HepG2 (cell line): ENCODE results near the gene MPC1. TPM values are rescaled to one million over a fixed set of nuclear protein-coding genes. Genes with fewer than 3 reads are reported as not detected.
A peak's percentile ranks its signal among the peaks of the same experiment; 100 is the strongest.

Experiments
- AGO2 ChIP-seq: fragments of 200-400 bp; formaldehyde crosslinking; optimal IDR thresholded peaks from 2 replicates; pipeline ENCODE3; 2017; ENCODE audit warnings: mild to moderate bottlenecking, low read depth, low read length, moderate library complexity
- ELF4 ChIP-seq: sonication (generic); formaldehyde crosslinking; IDR thresholded peaks from 2 replicates; pipeline ENCODE4 v1.5.0; 2020; ENCODE audit warnings: missing genetic modification reagents, mild to moderate bottlenecking, moderate library complexity, borderline replicate concordance
- MTA3 ChIP-seq: sonication (generic); formaldehyde crosslinking; IDR thresholded peaks from 2 replicates; pipeline ENCODE4 v1.4.0; 2020; ENCODE audit warnings: missing genetic modification reagents
- SMYD3 ChIP-seq: sonication (generic); formaldehyde crosslinking; IDR thresholded peaks from 2 replicates; pipeline ENCODE4 v1.8.1; 2023; ENCODE audit warnings: mild to moderate bottlenecking, missing genetic modification reagents
- SRSF4 ChIP-seq: fragments of 200-400 bp; formaldehyde crosslinking; IDR thresholded peaks from one replicate; pipeline ENCODE4 v1.6.1; 2018; ENCODE audit warnings: mild to moderate bottlenecking, low read depth, low read length, moderate library complexity; ENCODE audit not compliant: poor library complexity, severe bottlenecking
- ZBTB26 ChIP-seq: IDR thresholded peaks from 2 replicates; pipeline ENCODE4 v1.6.1; 2016; ENCODE audit warnings: missing compliant biosample characterization, missing genetic modification reagents, borderline replicate concordance
- ZFP82 ChIP-seq: sonication (generic); formaldehyde crosslinking; IDR thresholded peaks from 2 replicates; pipeline ENCODE4 v1.5.1; 2020; ENCODE audit warnings: mild to moderate bottlenecking, missing genetic modification reagents, borderline replicate concordance
- ZNF615 ChIP-seq: sonication (generic); formaldehyde crosslinking; IDR thresholded peaks from 2 replicates; pipeline ENCODE4 v1.5.0; 2020; ENCODE audit warnings: mild to moderate bottlenecking, missing genetic modification reagents, borderline replicate concordance
- ZNF710 ChIP-seq: sonication (generic); formaldehyde crosslinking; IDR thresholded peaks from 2 replicates; pipeline ENCODE4 v1.5.0; 2020; ENCODE audit warnings: mild to moderate bottlenecking, missing genetic modification reagents, borderline replicate concordance
- ZNF746 ChIP-seq: sonication (generic); formaldehyde crosslinking; IDR thresholded peaks from 2 replicates; pipeline ENCODE4 v1.8.0; 2022; ENCODE audit warnings: mild to moderate bottlenecking, missing genetic modification reagents
- polyA plus RNA-seq, 8 experiments: library from polyadenylated mRNA; depleted of rRNA in 3 of 8; stranded (reverse) in 7 of 8; unstranded in 1 of 8; fragments of >200 nt; fragmentation: Illumina TruSeq in 4 of 8; extraction: Trizol in 4 of 8; gene quantifications; 2 replicates each; pipeline versions ENCODE4 v1.2.1 to v1.2.3, GENCODE V29; 2011 to 2016; ENCODE audit warnings: low read depth in 4 of 8, missing spikeins in 1 of 8, mixed read lengths in 1 of 8; ENCODE audit not compliant: insufficient read depth in 1 of 8
- total RNA-seq, 5 experiments: library from RNA; depleted of rRNA; stranded (reverse); fragments of >200 nt; fragmentation: Illumina TruSeq; extraction: Trizol; gene quantifications; 2 replicates each; pipeline ENCODE4 v1.2.3, GENCODE V29; 2016; ENCODE audit warnings: low read depth in 1 of 5

The MPC1 gene
- total and polyA plus RNA-seq, 2 of the 13 experiments (the other 11 are each of a cell fraction or from before 2014, with no cell fraction given) = 189 to 214 TPM

- no peak for TF ChIP-seq ZNF710 (CRISPR knock-in tag)
- no peak for TF ChIP-seq ZNF615 (CRISPR knock-in tag)
- TF ChIP-seq ZBTB26 (CRISPR knock-in tag) = no peak
- no peak for TF ChIP-seq MTA3 (CRISPR knock-in tag)
- TF ChIP-seq ELF4 (CRISPR knock-in tag) = no peak
- no peak for TF ChIP-seq SRSF4
- TF ChIP-seq ZFP82 (CRISPR knock-in tag) = no peak
- TF ChIP-seq SMYD3 (CRISPR knock-in tag) = no peak
- TF ChIP-seq AGO2 = peak; percentile 34
- no peak for TF ChIP-seq ZNF746 (CRISPR knock-in tag)
Observed at GRCh38 chr6:166318227-166318626, 64.5 kb downstream of the MPC1 start (continued).
